IPS-15b (cell line): Measurements from ENCODE around the gene CYB561D2.

ENCODE experiments used
- H3K27me3 ChIP-seq: one replicate; pipeline ENCODE4 v1.6.1; 2013; ENCODE audit warnings: low read length; ENCODE audit not compliant: control insufficient read depth, insufficient read depth
- H3K36me3 ChIP-seq: one replicate; pipeline ENCODE4 v1.6.1; 2013; ENCODE audit warnings: low read length; ENCODE audit not compliant: control insufficient read depth, insufficient read depth
- H3K4me1 ChIP-seq: one replicate; pipeline ENCODE4 v1.6.1; 2013; ENCODE audit warnings: mild to moderate bottlenecking, low read length; ENCODE audit not compliant: control insufficient read depth, insufficient read depth
- H3K4me3 ChIP-seq: one replicate; pipeline ENCODE4 v1.5.1; 2013; ENCODE audit warnings: low read depth, low read length
- H3K9ac ChIP-seq: one replicate; pipeline ENCODE4 v1.6.1; 2013; ENCODE audit warnings: low read depth, mild to moderate bottlenecking, low read length
- H3K9me3 ChIP-seq: one replicate; pipeline ENCODE4 v1.6.1; 2013; ENCODE audit warnings: mild to moderate bottlenecking, low read length; ENCODE audit not compliant: control insufficient read depth, insufficient read depth

Gene CYB561D2

GRCh38 chr3:50325113-50325480 lies 25.6 kb upstream of the CYB561D2 start:
- Histone ChIP-seq H3K27me3 (no peaks in the 10 kb centered on the region), H3K4me3 (no peak overlapping the region), H3K4me1 (peaks cover 5% of the 10 kb centered on the region), H3K9ac (no peak overlapping the region), H3K36me3 (peaks cover 9% of the 10 kb centered on the region), H3K9me3 (no peaks in the 10 kb centered on the region)

DNA sequence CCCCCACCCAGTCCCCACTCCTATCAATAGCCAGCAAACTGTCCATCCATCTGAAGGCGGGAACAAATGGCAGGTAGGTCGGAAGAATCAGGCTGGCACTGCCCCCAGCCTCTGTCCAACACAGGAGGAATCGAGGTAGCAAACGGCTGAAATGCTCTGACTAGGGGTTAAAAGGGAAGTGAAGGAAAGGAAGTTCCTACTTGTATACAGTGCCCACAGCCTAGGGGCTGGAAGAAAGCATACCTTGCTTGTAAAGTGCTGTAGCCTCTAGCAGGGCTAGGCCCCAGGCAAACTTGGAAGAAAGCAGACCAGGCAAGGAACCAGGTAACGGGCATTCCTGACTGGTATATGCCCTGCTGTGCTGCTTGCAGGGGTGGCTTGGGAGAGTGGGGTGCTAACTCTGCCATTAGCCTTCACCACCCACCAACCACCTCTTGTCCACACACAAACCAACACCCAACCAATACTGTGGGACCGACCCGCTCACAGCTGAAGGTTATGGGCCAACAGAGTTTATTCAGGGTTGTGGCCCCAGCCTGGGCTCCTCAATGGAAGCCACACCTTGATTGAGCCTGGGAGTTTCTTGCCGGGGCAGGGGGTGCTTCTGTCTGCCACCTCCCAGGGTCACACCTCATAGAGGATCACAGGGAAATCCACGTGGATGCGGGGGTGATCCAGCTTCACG lies 25.0 kb upstream of the CYB561D2 start:
- no peaks in the 10 kb centered on the region for H3K9me3 ChIP-seq
- no peak overlapping the region for H3K9ac ChIP-seq
- no peaks in the 10 kb centered on the region for H3K27me3 ChIP-seq
- H3K4me1 ChIP-seq = peaks cover 3% of the 10 kb centered on the region
- H3K4me3 ChIP-seq = no peak overlapping the region
- peaks cover 13% of the 10 kb centered on the region for H3K36me3 ChIP-seq

- no peaks in the 10 kb centered on the region for H3K9me3 ChIP-seq
- H3K36me3 ChIP-seq = peaks cover 18% of the 10 kb centered on the region
- H3K4me3 ChIP-seq = no peak overlapping the region
- H3K9ac ChIP-seq = no peak overlapping the region
- H3K4me1 ChIP-seq = peaks cover 3% of the 10 kb centered on the region
- H3K27me3 ChIP-seq = no peaks in the 10 kb centered on the region
These were observed 24.5 kb upstream of the CYB561D2 start for GRCh38 chr3:50326182-50326541.

GRCh38 chr3:50327129-50327528 lies 23.5 kb upstream of the CYB561D2 start:
- H3K4me1 ChIP-seq = peaks cover 3% of the 10 kb centered on the region
- peak overlapping the region; percentile 76 for H3K4me3 ChIP-seq
- H3K9me3 ChIP-seq = no peaks in the 10 kb centered on the region
- peaks cover 26% of the 10 kb centered on the region for H3K36me3 ChIP-seq
- no peaks in the 10 kb centered on the region for H3K27me3 ChIP-seq
- H3K9ac ChIP-seq = peak overlapping the region; percentile 66

DNA sequence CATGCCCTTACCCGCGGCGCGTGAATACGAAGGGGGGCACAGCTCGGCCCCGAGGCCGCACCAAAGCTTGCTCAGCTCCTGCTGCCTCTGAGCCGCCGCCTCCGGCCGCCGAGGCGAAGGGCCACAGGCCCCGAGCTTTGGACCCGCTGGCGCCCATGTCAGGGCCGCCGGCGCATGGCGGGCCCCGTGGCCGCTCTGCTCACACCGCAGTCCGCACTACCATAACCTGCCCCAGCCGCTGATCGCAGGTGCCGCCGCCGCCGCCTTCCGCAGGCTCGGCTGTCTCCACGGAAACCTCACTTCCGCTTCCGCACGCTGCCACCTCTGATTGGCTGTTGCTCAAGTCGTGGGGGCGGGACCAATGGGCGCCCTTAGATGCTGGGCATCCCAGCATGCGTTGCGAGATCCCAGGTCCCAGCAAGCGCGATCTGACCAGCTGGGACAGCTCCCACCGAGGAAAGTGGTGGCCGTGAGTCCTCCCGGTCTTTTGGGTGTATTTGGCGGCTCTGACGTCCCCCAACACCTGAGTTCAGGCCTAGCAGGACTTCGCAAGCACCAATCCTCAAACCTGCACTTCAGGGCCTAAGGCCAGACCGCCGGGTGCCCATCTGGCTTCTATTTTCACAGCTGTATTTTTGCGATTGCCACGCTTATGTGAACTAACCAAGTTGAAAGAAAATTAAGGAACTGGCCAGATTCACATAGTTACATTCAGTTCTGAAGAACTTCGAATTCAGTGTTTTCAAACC lies 22.5 kb upstream of the CYB561D2 start, which contains the start of gene TUSC2:
Gene TUSC2 (minus strand): TSS at position 281 of the 749 bp plus-strand sequence. CDS start 124 bp downstream, at position 157.
- H3K36me3 ChIP-seq = peaks cover 30% of the 10 kb centered on the region
- peak within 1 kb of the TSS; percentile 76 for H3K4me3 ChIP-seq
- H3K27me3 ChIP-seq = no peaks in the 10 kb centered on the region
- H3K9me3 ChIP-seq = no peaks in the 10 kb centered on the region
- H3K9ac ChIP-seq = peak within 1 kb of the TSS; percentile 81
- no peaks in the 10 kb centered on the region for H3K4me1 ChIP-seq

- Histone ChIP-seq H3K9me3 (no peaks in the 10 kb centered on the region), H3K4me1 (peaks cover 3% of the 10 kb centered on the region), H3K27me3 (no peaks in the 10 kb centered on the region), H3K9ac (no peak overlapping the region), H3K36me3 (peaks cover 32% of the 10 kb centered on the region), H3K4me3 (no peak overlapping the region)
These were observed 20.3 kb upstream of the CYB561D2 start for GRCh38 chr3:50330330-50330729.

- Histone ChIP-seq H3K4me3 (no peak overlapping the region), H3K9ac (no peak overlapping the region), H3K4me1 (peaks cover 3% of the 10 kb centered on the region), H3K27me3 (no peaks in the 10 kb centered on the region), H3K36me3 (peaks cover 24% of the 10 kb centered on the region), H3K9me3 (no peaks in the 10 kb centered on the region)
These were observed 19.2 kb upstream of the CYB561D2 start for GRCh38 chr3:50331364-50331907.

DNA sequence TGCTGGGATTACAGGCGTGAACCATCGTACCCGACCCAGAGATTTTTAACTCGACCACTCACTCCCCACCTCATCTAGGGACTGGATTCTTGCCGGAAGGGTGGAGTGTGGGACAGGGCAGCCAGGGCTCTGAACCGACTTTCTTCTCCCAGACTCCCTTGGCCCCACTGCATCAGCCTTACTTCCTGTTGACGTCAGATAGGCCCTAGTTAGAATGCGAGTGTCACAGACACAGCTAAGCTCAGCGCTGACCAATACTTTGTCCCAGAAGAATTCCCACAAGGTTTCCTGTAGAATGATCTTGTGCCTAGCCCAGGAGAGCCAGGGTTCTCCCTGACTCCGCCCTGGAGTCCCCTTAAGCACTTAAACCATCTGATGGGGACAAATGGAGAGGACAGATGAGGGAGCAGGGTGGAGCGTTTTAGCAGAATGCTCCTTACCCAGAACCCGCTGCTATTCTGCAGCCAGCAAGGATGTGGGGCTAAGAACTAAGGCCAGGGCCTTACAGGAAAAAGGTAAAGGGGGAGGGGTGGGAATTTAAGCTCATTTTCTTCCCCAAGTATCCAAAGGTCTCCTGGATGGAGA lies 16.8 kb upstream of the CYB561D2 start:
- Histone ChIP-seq H3K9ac (no peak overlapping the region), H3K36me3 (peaks cover 24% of the 10 kb centered on the region), H3K9me3 (no peaks in the 10 kb centered on the region), H3K27me3 (peaks cover 7% of the 10 kb centered on the region), H3K4me1 (peaks cover 3% of the 10 kb centered on the region), H3K4me3 (no peak overlapping the region)

- H3K36me3 ChIP-seq = peaks cover 24% of the 10 kb centered on the region
- H3K9ac ChIP-seq = no peak overlapping the region
- H3K4me3 ChIP-seq = peak overlapping the region; percentile 18
These were observed 16.2 kb upstream of the CYB561D2 start for GRCh38 chr3:50334339-50335075.

GRCh38 chr3:50336452-50337174 lies 14.0 kb upstream of the CYB561D2 start:
- peaks cover 9% of the 10 kb centered on the region for H3K36me3 ChIP-seq
- H3K9me3 ChIP-seq = no peaks in the 10 kb centered on the region
- H3K27me3 ChIP-seq = peaks cover 34% of the 10 kb centered on the region
- peak overlapping the region; percentile 95 for H3K4me3 ChIP-seq
- peak overlapping the region; percentile 91 for H3K9ac ChIP-seq
- H3K4me1 ChIP-seq = peaks cover 6% of the 10 kb centered on the region

More at GRCh38 chr3:50334339-50335075, 16.2 kb upstream of the CYB561D2 start:
- Histone ChIP-seq H3K4me1 (peaks cover 3% of the 10 kb centered on the region), H3K27me3 (peaks cover 14% of the 10 kb centered on the region), H3K9me3 (no peaks in the 10 kb centered on the region)
